HG02840 (cell line): ENCODE measurements around the gene ITFG1.
"Not testable (repeated sequence)": the region's sequence is repeated elsewhere in the genome, so short reads cannot be mapped to it uniquely, and the experiment has no call there.

Experiments
- ATAC-seq: cut with Tn5 transposase; IDR thresholded peaks from one replicate; pipeline ENCODE4 v1.9.1; 2021; ENCODE audit warnings: mild to moderate bottlenecking, moderate library complexity, moderate number of reproducible peaks; ENCODE audit not compliant: unreplicated experiment, low FRiP score

Gene ITFG1

GRCh38 chr16:47475786-47476185 is 14.9 kb upstream of the ITFG1 start:
- ATAC-seq, result no peak

- ATAC-seq, result no peak
These were observed 12.9 kb upstream of the ITFG1 start for GRCh38 chr16:47473792-47474191.

- ATAC-seq, result not testable (repeated sequence)
These were observed 12.1 kb upstream of the ITFG1 start for GRCh38 chr16:47473004-47473403.

GRCh38 chr16:47470810-47471209 is 9.9 kb upstream of the ITFG1 start:
- no peak for ATAC-seq

- ATAC-seq, result no peak
These were observed 9.3 kb upstream of the ITFG1 start for GRCh38 chr16:47470211-47470610.

- no peak for ATAC-seq
These were observed 8.4 kb upstream of the ITFG1 start for GRCh38 chr16:47469227-47469626.

- ATAC-seq, result not testable (repeated sequence)
These were observed 7.3 kb upstream of the ITFG1 start for GRCh38 chr16:47468070-47468689.

- ATAC-seq, result no peak
These were observed 6.6 kb upstream of the ITFG1 start for GRCh38 chr16:47467501-47467900.

- ATAC-seq, result no peak
These were observed 5.2 kb upstream of the ITFG1 start for GRCh38 chr16:47465919-47466630.

- ATAC-seq, result no peak
These were observed 3.1 kb upstream of the ITFG1 start for GRCh38 chr16:47463771-47464624.

- no peak for ATAC-seq
These were observed 869 bp upstream of the ITFG1 start for GRCh38 chr16:47461598-47462266.

- ATAC-seq, result no peak
These were observed 528 bp downstream of the ITFG1 start for GRCh38 chr16:47460359-47460710.

- ATAC-seq, result no peak
These were observed 1.3 kb downstream of the ITFG1 start for GRCh38 chr16:47459603-47460002.

- ATAC-seq, result no peak
These were observed 2.5 kb downstream of the ITFG1 start for GRCh38 chr16:47458331-47458730.

GRCh38 chr16:47449788-47450187 is 11.1 kb downstream of the ITFG1 start:
- ATAC-seq, result no peak

GRCh38 chr16:47448830-47449575 is 11.9 kb downstream of the ITFG1 start:
- ATAC-seq, result no peak

- no peak for ATAC-seq
These were observed 14.4 kb downstream of the ITFG1 start for GRCh38 chr16:47446431-47446830.

GRCh38 chr16:47442884-47443283 is 18.0 kb downstream of the ITFG1 start:
- not testable (repeated sequence) for ATAC-seq

GRCh38 chr16:47440066-47440465 is 20.8 kb downstream of the ITFG1 start:
- ATAC-seq, result not testable (repeated sequence)

GRCh38 chr16:47434274-47434673 is 26.6 kb downstream of the ITFG1 start:
- ATAC-seq, result not testable (repeated sequence)
